T-helper 2 cell treated with Interferon-gamma antibody and Interleukin-4, amounts not matched to agents 5 μg/mL and 100 μg/mL, for 36 hours (primary cell): ENCODE data around the gene RAB9B.
"Not testable (repeated sequence)": the region's sequence is repeated elsewhere in the genome, so short reads cannot be mapped to it uniquely, and the experiment has no call there.

Experiments
- DNase-seq: peaks from one replicate; pipeline ENCODE4 v3.0.0; 2021; ENCODE audit warnings: low spot score
- H3K27ac Mint-ChIP-seq: one replicate; pipeline ENCODE4 v1.8.0; 2021; ENCODE audit warnings: mild to moderate bottlenecking, mixed read lengths
- H3K27me3 Mint-ChIP-seq: one replicate; pipeline ENCODE4 v1.8.0; 2021; ENCODE audit warnings: low read depth, mixed read lengths
- H3K36me3 Mint-ChIP-seq: one replicate; pipeline ENCODE4 v1.8.0; 2021; ENCODE audit warnings: low read depth, mixed read lengths
- H3K4me1 Mint-ChIP-seq: one replicate; pipeline ENCODE4 v1.8.0; 2021; ENCODE audit warnings: low read depth, mixed read lengths
- H3K4me3 Mint-ChIP-seq: one replicate; pipeline ENCODE4 v1.8.0; 2022; ENCODE audit warnings: mild to moderate bottlenecking, moderate library complexity, mixed read lengths
- H3K9me3 Mint-ChIP-seq: one replicate; pipeline ENCODE4 v1.8.0; 2021; ENCODE audit warnings: mixed read lengths

RAB9B gene

DNA sequence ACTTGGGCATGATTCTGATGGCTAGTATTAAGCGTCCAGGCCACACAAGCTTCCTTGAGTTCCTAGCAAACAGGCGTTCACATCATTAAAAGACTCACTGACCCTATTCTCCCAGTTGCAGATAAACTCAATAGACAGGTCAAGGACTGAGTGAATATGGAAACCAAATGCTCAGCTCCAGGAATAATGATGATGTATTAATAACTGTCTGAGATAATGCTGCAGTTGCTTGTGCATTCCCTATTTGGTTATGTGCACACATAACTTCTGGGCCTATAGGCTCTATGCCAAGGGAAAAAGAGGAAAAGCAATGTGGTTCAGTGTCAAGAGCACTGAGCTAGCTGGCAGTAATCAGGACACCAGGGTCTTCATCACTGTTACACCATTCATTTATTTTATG lies 3.5 kb downstream of the RAB9B start:
- no peak for DNase-seq
- peaks cover 4% of the 10 kb centered on the region for H3K27me3 Mint-ChIP-seq
- H3K27ac Mint-ChIP-seq = no peak overlapping the region
- H3K4me1 Mint-ChIP-seq = peaks cover 3% of the 10 kb centered on the region
- H3K9me3 Mint-ChIP-seq = no peaks in the 10 kb centered on the region
- no peaks in the 10 kb centered on the region for H3K36me3 Mint-ChIP-seq
- no peak overlapping the region for H3K4me3 Mint-ChIP-seq

GRCh38 chrX:103825881-103826280 lies 6.2 kb downstream of the RAB9B start:
- no peaks in the 10 kb centered on the region for H3K36me3 Mint-ChIP-seq
- no peak overlapping the region for H3K27ac Mint-ChIP-seq
- H3K9me3 Mint-ChIP-seq = no peaks in the 10 kb centered on the region
- no peak for DNase-seq
- no peaks in the 10 kb centered on the region for H3K4me1 Mint-ChIP-seq
- H3K4me3 Mint-ChIP-seq = no peak overlapping the region
- no peaks in the 10 kb centered on the region for H3K27me3 Mint-ChIP-seq

DNA sequence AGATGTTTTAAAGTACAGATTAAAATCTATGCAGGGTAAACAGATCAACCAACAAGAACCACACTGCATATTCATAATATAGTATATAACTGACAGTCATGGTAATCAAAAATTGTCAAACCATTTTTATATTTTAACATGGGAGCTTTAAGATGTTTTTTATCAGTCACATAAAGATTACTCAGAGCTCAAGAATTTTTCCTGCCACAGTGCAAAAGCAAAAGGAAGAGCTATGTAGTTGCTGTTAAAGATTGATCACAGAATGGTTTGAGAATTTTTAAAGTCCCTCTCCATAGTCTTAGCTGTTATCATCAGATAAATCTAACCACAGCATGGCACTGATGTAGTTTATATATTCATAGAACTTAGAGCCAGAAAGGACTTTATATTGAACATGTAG lies 8.5 kb downstream of the RAB9B start:
- no peaks in the 10 kb centered on the region for H3K36me3 Mint-ChIP-seq
- no peaks in the 10 kb centered on the region for H3K9me3 Mint-ChIP-seq
- no peak overlapping the region for H3K27ac Mint-ChIP-seq
- H3K4me3 Mint-ChIP-seq = no peak overlapping the region
- no peaks in the 10 kb centered on the region for H3K4me1 Mint-ChIP-seq
- DNase-seq = no peak
- H3K27me3 Mint-ChIP-seq = no peaks in the 10 kb centered on the region

DNA sequence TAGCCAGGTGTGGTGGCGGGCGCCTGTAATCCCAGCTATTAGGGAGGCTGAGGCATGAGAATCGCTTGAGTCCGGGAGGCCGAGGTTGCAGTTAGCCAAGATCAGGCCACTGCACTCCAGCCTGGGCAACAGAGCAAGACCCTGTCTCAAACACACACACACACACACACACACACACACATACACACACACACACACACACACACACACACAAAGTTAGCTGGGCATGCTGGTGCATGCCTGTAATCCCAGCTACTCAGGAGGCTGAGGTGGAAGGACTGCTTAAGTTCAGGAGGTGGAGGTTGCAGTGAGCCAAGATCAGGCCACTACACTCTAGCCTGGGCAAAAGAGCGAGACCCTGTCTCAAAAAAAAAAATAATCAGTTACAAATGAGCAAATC lies 11.3 kb downstream of the RAB9B start:
- H3K4me1 Mint-ChIP-seq, H3K9me3 Mint-ChIP-seq, H3K27me3 Mint-ChIP-seq, H3K4me3 Mint-ChIP-seq, DNase-seq, H3K27ac Mint-ChIP-seq, H3K36me3 Mint-ChIP-seq: not testable (repeated sequence)

DNA sequence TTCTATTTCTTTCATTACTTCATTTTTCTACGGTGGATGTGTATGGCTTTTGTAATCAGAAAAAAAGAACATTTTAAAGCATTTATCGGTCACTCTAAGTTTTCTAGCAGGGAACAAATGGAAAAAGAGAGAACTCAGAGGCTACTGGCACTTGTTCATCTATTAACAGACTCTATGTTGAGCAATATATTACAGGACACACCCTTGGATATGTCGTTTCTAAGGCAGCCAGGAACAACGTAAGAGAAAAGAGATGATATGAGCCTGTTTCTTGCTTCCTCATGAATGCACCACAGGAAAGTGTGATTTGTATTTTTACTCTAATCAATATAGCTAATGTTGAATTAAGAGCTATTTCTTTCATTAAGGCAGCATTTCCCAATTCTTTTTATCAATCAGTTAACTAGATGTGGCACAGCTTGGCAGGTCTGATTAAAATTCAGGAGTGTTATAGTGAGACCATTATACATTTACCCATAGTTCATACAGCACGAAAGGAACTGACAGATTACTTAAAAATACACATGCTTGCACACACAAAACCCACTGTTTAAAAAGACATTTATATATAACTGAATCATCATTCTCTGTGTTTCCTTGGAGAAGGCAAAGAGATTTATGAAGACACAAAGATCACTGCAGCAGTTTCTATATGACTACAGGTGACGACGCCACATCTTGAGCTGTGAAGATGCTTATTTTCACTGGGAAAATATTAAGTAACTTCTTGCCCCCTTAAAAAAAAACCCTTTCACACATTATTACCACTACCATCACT lies 13.0 kb downstream of the RAB9B start:
- peaks cover 11% of the 10 kb centered on the region for H3K27me3 Mint-ChIP-seq
- DNase-seq = no peak
- no peak overlapping the region for H3K27ac Mint-ChIP-seq
- H3K4me3 Mint-ChIP-seq = no peak overlapping the region
- H3K36me3 Mint-ChIP-seq = no peaks in the 10 kb centered on the region
- H3K9me3 Mint-ChIP-seq = no peaks in the 10 kb centered on the region
- peaks cover 5% of the 10 kb centered on the region for H3K4me1 Mint-ChIP-seq

- no peak for DNase-seq
- Mint-ChIP-seq H3K9me3 (no peaks in the 10 kb centered on the region), H3K36me3 (no peaks in the 10 kb centered on the region), H3K4me1 (peaks cover 6% of the 10 kb centered on the region), H3K27me3 (peaks cover 15% of the 10 kb centered on the region), H3K4me3 (no peak overlapping the region), H3K27ac (no peak overlapping the region)
These were observed 14.6 kb downstream of the RAB9B start for GRCh38 chrX:103817502-103817901.

GRCh38 chrX:103817101-103817500 lies 15.0 kb downstream of the RAB9B start:
- not testable (repeated sequence) for H3K4me1 Mint-ChIP-seq, H3K4me3 Mint-ChIP-seq, DNase-seq

GRCh38 chrX:103811858-103812257 lies 20.2 kb downstream of the RAB9B start:
- Mint-ChIP-seq H3K4me1 (peaks cover 9% of the 10 kb centered on the region), H3K4me3 (no peak overlapping the region), H3K27ac (no peak overlapping the region), H3K36me3 (no peaks in the 10 kb centered on the region), H3K9me3 (no peaks in the 10 kb centered on the region), H3K27me3 (peaks cover 15% of the 10 kb centered on the region)
- DNase-seq = no peak

More at GRCh38 chrX:103817101-103817500, 15.0 kb downstream of the RAB9B start:
- H3K9me3 Mint-ChIP-seq, H3K36me3 Mint-ChIP-seq, H3K27ac Mint-ChIP-seq: not testable (repeated sequence)
- peaks cover 15% of the 10 kb centered on the region for H3K27me3 Mint-ChIP-seq

DNA sequence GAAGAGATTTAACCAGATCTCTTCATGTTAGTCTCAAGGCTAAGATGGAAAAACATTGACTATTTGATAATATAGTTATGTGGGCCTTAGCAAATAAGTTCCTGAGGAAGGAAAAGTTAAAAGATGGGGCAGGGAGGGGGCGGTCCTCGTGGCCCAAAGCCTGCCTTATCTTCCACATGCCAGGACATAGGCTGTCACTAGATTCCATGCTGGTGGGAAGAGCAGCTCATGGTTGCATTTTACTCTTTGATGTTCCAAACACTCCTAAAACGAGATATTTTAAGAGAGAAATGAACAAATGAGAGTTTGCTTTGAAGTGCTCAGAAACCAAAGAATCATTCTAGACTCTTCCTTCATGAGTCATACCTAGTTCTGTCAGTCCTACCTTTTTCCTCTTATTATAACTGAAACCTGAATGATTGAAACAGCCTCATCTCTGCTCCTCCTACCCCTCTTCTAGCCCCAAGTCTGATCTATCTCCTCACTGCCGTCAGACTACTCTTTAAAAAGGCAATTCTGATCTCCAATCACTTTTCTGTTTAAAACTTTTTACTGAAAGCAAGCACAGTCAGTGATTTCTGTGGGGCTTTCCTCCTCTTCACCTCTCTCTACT lies 25.1 kb downstream of the RAB9B start:
- no peak overlapping the region for H3K27ac Mint-ChIP-seq
- peaks cover 5% of the 10 kb centered on the region for H3K4me1 Mint-ChIP-seq
- DNase-seq = no peak
- H3K36me3 Mint-ChIP-seq = no peaks in the 10 kb centered on the region
- H3K4me3 Mint-ChIP-seq = no peak overlapping the region
- H3K27me3 Mint-ChIP-seq = no peaks in the 10 kb centered on the region
- no peaks in the 10 kb centered on the region for H3K9me3 Mint-ChIP-seq

DNA sequence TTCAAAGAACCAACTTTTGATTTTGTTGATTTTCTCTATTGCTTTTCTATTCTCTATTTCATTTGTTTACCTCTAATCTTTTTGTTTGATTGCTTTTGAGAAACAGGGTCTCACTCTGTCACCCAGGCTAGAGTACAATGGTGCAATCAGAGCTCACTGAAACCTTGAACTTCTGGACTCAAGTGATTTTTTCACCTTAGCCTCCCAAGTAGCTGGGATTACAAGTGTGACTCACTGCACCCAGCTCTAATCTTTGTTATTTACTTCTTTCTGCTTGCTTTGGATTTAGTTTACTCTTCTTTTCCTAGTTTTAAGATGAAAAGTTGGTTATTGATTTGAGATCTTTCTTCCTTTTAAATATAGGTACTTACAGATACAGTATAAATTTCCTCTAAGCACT lies 26.2 kb downstream of the RAB9B start:
- H3K4me3 Mint-ChIP-seq = no peak overlapping the region
- H3K9me3 Mint-ChIP-seq = no peaks in the 10 kb centered on the region
- H3K4me1 Mint-ChIP-seq = peaks cover 8% of the 10 kb centered on the region
- no peaks in the 10 kb centered on the region for H3K36me3 Mint-ChIP-seq
- DNase-seq = no peak
- H3K27ac Mint-ChIP-seq = no peak overlapping the region
- H3K27me3 Mint-ChIP-seq = no peaks in the 10 kb centered on the region

DNA sequence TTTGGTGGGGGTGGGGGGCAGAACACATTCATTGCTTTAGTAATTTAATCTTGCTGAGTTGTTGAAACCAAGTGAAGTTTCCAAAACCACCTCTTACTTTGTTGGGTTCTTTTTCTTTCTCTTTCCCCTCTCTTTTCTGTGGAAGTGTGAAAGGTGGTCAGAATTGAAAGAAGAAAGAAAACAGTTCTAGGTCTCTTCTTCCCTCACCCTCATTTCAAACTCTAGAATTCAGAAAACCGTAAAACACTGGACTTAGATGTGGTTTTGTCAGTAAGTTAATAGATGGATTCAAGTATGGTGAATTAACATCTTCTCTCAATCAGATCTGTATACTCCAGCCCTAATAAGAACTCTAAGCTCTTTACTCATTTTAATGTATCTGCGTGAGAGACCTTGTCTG lies 31.7 kb downstream of the RAB9B start:
- Mint-ChIP-seq H3K36me3 (no peaks in the 10 kb centered on the region), H3K4me1 (peaks cover 8% of the 10 kb centered on the region), H3K4me3 (no peak overlapping the region), H3K9me3 (no peaks in the 10 kb centered on the region), H3K27me3 (no peaks in the 10 kb centered on the region), H3K27ac (no peak overlapping the region)
- DNase-seq = no peak

GRCh38 chrX:103797691-103798090 lies 34.4 kb downstream of the RAB9B start:
- Mint-ChIP-seq H3K9me3 (no peaks in the 10 kb centered on the region), H3K4me1 (peaks cover 8% of the 10 kb centered on the region), H3K36me3 (no peaks in the 10 kb centered on the region), H3K27me3 (peaks cover 2% of the 10 kb centered on the region), H3K4me3 (no peak overlapping the region), H3K27ac (no peak overlapping the region)
- no peak for DNase-seq

GRCh38 chrX:103794119-103794518 lies 37.9 kb downstream of the RAB9B start:
- DNase-seq = no peak
- Mint-ChIP-seq H3K36me3 (no peaks in the 10 kb centered on the region), H3K27me3 (peaks cover 2% of the 10 kb centered on the region), H3K27ac (no peak overlapping the region), H3K4me1 (no peaks in the 10 kb centered on the region), H3K9me3 (no peaks in the 10 kb centered on the region), H3K4me3 (no peak overlapping the region)

- Mint-ChIP-seq H3K9me3 (no peaks in the 10 kb centered on the region), H3K27me3 (peaks cover 2% of the 10 kb centered on the region)
These were observed 38.5 kb downstream of the RAB9B start for GRCh38 chrX:103793545-103793940.

More at GRCh38 chrX:103793545-103793940, 38.5 kb downstream of the RAB9B start:
- no peak for DNase-seq
- no peak overlapping the region for H3K4me3 Mint-ChIP-seq
- no peaks in the 10 kb centered on the region for H3K4me1 Mint-ChIP-seq
- H3K36me3 Mint-ChIP-seq = no peaks in the 10 kb centered on the region
- no peak overlapping the region for H3K27ac Mint-ChIP-seq
